Activated B cell treated with CpG ODN at 0.5 μM for 24 hours (primary cell): ENCODE data around the gene NEK6. TPM values are rescaled to one million over a fixed set of nuclear protein-coding genes. Genes with fewer than 3 reads are reported as not detected.
A peak's percentile ranks its signal among the peaks of the same experiment; 100 is the strongest.

ENCODE experiments used
- ATAC-seq: fragments of 200-7000 bp; cut with Tn5 transposase; one replicate; pipeline ENCODE4 v1.10.0; 2021; ENCODE audit warnings: low read depth, mild to moderate bottlenecking, moderate library complexity
- CTCF ChIA-PET: fragments of 350-600 bp; sonication (Branson Sonifier 250); formaldehyde crosslinking; loops from one replicate; lab custom pipeline; 2021; ENCODE audit warnings: antibody characterized with exemption; lab: Charles Lee
- POLR2A ChIA-PET: fragments of 350-600 bp; sonication (Branson Sonifier 250); formaldehyde crosslinking; loops from one replicate; lab custom pipeline; 2021; ENCODE audit warnings: antibody characterized with exemption; lab: Charles Lee
- DNase-seq: peaks from one replicate; pipeline ENCODE4 v3.0.0; 2022
- H3K27ac Mint-ChIP-seq: one replicate; pipeline ENCODE4 v1.8.0; 2020; ENCODE audit warnings: mixed read lengths
- H3K27me3 Mint-ChIP-seq: one replicate; pipeline ENCODE4 v1.8.0; 2021; ENCODE audit warnings: mixed read lengths
- H3K36me3 Mint-ChIP-seq: one replicate; pipeline ENCODE4 v1.8.0; 2021; ENCODE audit warnings: low read depth, mixed read lengths
- H3K4me1 Mint-ChIP-seq: one replicate; pipeline ENCODE4 v1.8.0; 2021; ENCODE audit warnings: mixed read lengths
- H3K4me3 Mint-ChIP-seq: one replicate; pipeline ENCODE4 v1.8.0; 2020; ENCODE audit warnings: mild to moderate bottlenecking, mixed read lengths
- H3K9me3 Mint-ChIP-seq: one replicate; pipeline ENCODE4 v1.8.0; 2020; ENCODE audit warnings: mixed read lengths
- intact Hi-C: fragments of 100-400 bp; cut with micrococcal nuclease; formaldehyde crosslinking; loops from one replicate; pipeline ENCODE4 v1.15.1; 2024
- total RNA-seq: library from RNA; stranded (reverse); gene quantifications from 2 replicates; pipeline ENCODE4 v1.2.3, GENCODE V29; 2022
- TF ChIP-seq, protein P1 (sequence below): fragments of 200-600 bp; IDR thresholded peaks from one replicate; pipeline ENCODE4 v1.8.0; 2022; ENCODE audit warnings: antibody characterized with exemption, mild to moderate bottlenecking

The NEK6 gene
- total RNA-seq, 1 donor from 2014 or later, result 110 TPM

DNA sequence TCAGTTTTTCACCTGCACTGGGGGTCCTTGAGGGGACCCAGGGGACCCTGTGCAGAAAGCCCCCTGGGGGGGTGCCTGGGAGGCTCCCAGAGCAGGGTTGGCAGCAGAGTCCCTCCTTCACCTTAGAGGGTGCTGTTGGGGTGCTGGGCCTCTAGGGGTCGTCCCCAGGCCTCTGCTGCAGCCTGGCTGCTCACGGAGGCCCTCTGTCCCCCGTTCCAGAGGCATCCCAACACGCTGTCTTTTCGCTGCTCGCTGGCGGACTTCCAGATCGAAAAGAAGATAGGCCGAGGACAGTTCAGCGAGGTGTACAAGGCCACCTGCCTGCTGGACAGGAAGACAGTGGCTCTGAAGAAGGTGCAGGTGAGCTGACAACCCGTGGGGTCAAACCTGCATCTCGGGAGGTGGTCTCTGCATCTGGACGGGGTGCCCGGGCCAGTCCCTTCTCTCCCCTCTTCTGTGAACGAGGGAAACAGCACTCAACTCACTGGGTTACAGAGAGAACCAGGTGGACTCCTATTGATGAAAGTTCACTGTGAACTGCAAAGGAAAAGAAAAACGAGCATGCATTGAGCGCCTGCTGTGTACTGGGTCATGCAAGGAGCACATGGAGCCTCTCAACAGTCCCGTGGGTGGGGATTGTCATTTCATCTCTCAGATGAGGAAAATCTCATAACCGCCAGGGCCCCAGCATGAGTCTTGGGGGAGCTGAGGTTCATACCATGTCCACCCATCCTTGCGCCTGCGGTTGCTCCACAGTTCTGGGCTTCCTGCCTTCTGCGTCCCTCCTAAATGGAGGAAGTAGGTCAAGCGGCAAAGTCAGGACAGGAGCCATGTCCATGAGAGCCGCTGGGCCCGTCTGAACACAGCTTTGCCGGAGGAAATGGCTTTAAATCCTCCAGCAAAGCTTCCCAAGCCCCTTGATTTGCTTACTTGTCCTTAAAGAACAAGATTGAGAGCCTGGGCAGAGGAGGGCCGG, 54.8 kb downstream of the NEK6 start:
- ATAC-seq (no peak), DNase-seq (no peak)
- ChIA-PET POLR2A (no interaction called here), CTCF (interaction anchor here (3.4 kb wide), 1 partner anchor 186 kb away, joined by 14 read pairs; no protein-coding TSS in a partner anchor)
- no peak overlapping the region for H3K27ac Mint-ChIP-seq
- H3K4me3 Mint-ChIP-seq, result no peak overlapping the region
- no peaks in the 10 kb centered on the region for H3K9me3 Mint-ChIP-seq
- H3K4me1 Mint-ChIP-seq, result peaks cover 9% of the 10 kb centered on the region
- peaks cover 70% of the 10 kb centered on the region for H3K36me3 Mint-ChIP-seq
- intact Hi-C loops, result no loop called here
- no peaks in the 10 kb centered on the region for H3K27me3 Mint-ChIP-seq
- TF ChIP-seq, protein P1, sequence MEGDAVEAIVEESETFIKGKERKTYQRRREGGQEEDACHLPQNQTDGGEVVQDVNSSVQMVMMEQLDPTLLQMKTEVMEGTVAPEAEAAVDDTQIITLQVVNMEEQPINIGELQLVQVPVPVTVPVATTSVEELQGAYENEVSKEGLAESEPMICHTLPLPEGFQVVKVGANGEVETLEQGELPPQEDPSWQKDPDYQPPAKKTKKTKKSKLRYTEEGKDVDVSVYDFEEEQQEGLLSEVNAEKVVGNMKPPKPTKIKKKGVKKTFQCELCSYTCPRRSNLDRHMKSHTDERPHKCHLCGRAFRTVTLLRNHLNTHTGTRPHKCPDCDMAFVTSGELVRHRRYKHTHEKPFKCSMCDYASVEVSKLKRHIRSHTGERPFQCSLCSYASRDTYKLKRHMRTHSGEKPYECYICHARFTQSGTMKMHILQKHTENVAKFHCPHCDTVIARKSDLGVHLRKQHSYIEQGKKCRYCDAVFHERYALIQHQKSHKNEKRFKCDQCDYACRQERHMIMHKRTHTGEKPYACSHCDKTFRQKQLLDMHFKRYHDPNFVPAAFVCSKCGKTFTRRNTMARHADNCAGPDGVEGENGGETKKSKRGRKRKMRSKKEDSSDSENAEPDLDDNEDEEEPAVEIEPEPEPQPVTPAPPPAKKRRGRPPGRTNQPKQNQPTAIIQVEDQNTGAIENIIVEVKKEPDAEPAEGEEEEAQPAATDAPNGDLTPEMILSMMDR, result no peak

DNA sequence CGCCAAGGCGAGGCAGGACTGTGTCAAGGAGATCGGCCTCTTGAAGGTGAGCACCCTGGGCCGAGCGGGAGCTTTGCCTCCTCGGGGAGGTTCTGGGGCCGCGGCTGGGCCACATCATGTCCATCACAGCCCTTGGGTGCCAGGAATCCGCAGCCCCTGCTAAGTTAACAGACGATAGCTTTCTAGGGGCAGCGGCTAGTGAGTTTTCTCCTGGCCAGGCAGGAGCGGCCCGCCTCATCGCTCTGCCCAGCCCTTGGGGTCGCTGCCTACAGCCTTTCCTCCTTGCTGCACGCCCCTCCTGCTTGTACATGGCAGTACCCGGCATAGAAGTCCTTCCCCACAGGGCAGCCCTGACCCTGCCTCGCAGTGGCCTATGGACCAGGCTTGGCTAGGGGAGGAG, 56.2 kb downstream of the NEK6 start:
- POLR2A ChIA-PET, result no interaction called here
- Mint-ChIP-seq H3K4me3 (no peak overlapping the region), H3K9me3 (no peaks in the 10 kb centered on the region), H3K36me3 (peaks cover 73% of the 10 kb centered on the region), H3K27me3 (no peaks in the 10 kb centered on the region), H3K27ac (peak overlapping the region; percentile 69), H3K4me1 (peaks cover 14% of the 10 kb centered on the region)
- DNase-seq, result no peak
- intact Hi-C loops, result no loop called here
- TF ChIP-seq, protein P1, result no peak
- CTCF ChIA-PET, result interaction anchor here (3.4 kb wide), 1 partner anchor 188 kb away, joined by 14 read pairs; no protein-coding TSS in a partner anchor
- ATAC-seq, result no peak

DNA sequence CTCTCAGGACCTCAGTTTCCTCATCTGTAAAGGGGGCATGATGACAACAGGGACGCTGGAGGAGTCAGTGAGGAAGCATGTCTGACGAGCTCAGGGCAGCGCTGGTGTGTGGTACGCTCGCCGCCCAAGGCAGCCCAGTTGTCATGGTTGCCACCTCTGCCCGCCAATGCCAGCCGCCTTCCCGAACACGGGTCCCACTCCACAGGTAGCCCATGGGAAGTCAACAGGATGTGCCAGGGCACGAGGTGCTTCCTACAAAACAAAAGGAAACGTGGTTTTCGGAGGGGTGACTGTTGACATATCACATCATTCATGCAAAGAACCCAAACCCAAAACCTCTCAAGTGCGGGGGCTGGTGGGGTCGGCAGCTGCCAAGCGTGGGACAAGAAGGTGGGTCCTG, 58.1 kb downstream of the NEK6 start:
- H3K36me3 Mint-ChIP-seq, result peaks cover 76% of the 10 kb centered on the region
- CTCF ChIA-PET, result no interaction called here
- intact Hi-C loops, result no loop called here
- TF ChIP-seq, protein P1, result no peak
- no peaks in the 10 kb centered on the region for H3K9me3 Mint-ChIP-seq
- ATAC-seq, result no peak
- no peak for DNase-seq
- H3K27me3 Mint-ChIP-seq, result no peaks in the 10 kb centered on the region
- peaks cover 23% of the 10 kb centered on the region for H3K4me1 Mint-ChIP-seq
- POLR2A ChIA-PET, result no interaction called here
- H3K27ac Mint-ChIP-seq, result no peak overlapping the region
- no peak overlapping the region for H3K4me3 Mint-ChIP-seq

DNA sequence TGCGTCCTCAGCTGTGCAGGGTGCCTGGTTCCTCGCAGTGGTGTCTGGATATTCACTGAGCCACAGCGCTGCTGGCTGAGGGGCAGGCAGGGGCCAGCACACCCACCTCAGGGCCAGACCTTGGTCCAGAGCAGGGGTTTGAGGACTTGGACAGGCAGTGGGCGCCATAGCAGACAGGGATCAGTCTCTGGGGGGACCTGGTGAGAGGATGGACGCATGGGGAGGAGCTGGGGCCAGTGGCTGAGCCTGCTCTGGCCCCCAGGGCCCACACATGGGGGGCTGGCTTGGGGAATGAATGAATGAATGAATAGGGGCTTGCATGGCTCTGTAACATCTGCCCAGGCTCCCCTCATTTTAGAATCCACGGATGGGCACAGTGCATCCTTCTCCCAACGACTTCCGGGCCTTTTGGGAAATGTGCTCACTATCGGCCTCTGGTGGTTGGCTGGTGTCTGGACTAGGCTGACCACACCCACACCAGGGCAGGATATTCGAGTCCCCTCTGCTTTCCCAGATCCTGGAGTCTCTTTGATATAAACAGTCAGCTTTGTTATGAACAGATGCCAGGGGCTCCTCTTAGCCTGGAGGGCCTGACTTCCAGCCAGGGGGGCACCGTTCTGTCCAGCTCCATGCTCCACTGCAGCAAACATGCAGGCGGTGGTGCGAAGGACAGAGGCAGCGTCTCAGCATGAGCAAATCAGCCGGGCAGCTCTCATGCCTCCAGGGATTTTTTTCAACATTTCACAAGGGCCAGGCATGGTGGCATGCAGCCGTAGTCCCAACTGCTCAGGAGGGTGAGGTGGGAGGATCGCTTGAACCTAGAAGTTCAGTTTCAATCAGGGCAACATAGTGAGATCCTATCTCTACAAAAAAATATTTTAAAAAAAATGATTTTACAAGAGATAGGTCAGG, 62.6 kb downstream of the NEK6 start:
- CTCF ChIA-PET, result interaction anchor here (1.0 to 7.9 kb wide), 5 partner anchors 29 to 198 kb away, joined by 3 to 59 read pairs (median 6); no protein-coding TSS in a partner anchor
- Mint-ChIP-seq H3K9me3 (no peaks in the 10 kb centered on the region), H3K36me3 (peaks cover 71% of the 10 kb centered on the region), H3K4me3 (no peak overlapping the region), H3K27ac (peak overlapping the region; percentile 12), H3K27me3 (no peaks in the 10 kb centered on the region), H3K4me1 (peaks cover 35% of the 10 kb centered on the region)
- POLR2A ChIA-PET, result no interaction called here
- intact Hi-C loops, result loop anchor here (1.0 to 5.0 kb wide), 2 partner anchors 33 to 193 kb away; no protein-coding TSS in a partner anchor
- TF ChIP-seq, protein P1, result no peak
- DNase-seq (peak; percentile 36), ATAC-seq (peak; percentile 58)
